Activated CD4-positive, alpha-beta T cell treated with anti-CD3 and anti-CD28 coated beads for 36 hours (primary cell): ENCODE results near the gene ZNF426. TPM values are rescaled to one million over a fixed set of nuclear protein-coding genes. Genes with fewer than 3 reads are reported as not detected.
"Not testable (repeated sequence)": the region's sequence is repeated elsewhere in the genome, so short reads cannot be mapped to it uniquely, and the experiment has no call there.

Experiments
- ATAC-seq: fragments of 200-7000 bp; cut with Tn5 transposase; one replicate; pipeline ENCODE4 v1.10.0; 2021; ENCODE audit warnings: mild to moderate bottlenecking, moderate library complexity
- CTCF ChIA-PET: fragments of 350-600 bp; sonication (Branson Sonifier 250); formaldehyde crosslinking; loops from one replicate; lab custom pipeline; 2021; ENCODE audit warnings: antibody characterized with exemption; lab: Charles Lee
- POLR2A ChIA-PET: fragments of 350-600 bp; sonication (Branson Sonifier 250); formaldehyde crosslinking; loops from one replicate; lab custom pipeline; 2021; ENCODE audit warnings: antibody characterized with exemption, inconsistent platforms; lab: Charles Lee
- DNase-seq: peaks from one replicate; pipeline ENCODE4 v3.0.0-alpha.2; 2020
- H3K27ac Mint-ChIP-seq: one replicate; pipeline ENCODE4 v1.8.0; 2021; ENCODE audit warnings: mixed read lengths
- H3K27me3 Mint-ChIP-seq: one replicate; pipeline ENCODE4 v1.8.0; 2021; ENCODE audit warnings: mixed read lengths
- H3K36me3 Mint-ChIP-seq: one replicate; pipeline ENCODE4 v1.8.0; 2021; ENCODE audit warnings: low read depth, mixed read lengths
- H3K4me1 Mint-ChIP-seq: one replicate; pipeline ENCODE4 v1.8.0; 2021; ENCODE audit warnings: mixed read lengths
- H3K4me3 Mint-ChIP-seq: one replicate; pipeline ENCODE4 v1.8.0; 2021; ENCODE audit warnings: mild to moderate bottlenecking, moderate library complexity, mixed read lengths
- H3K9me3 Mint-ChIP-seq: one replicate; pipeline ENCODE4 v1.8.0; 2021; ENCODE audit warnings: low read depth, mixed read lengths
- intact Hi-C, 2 experiments: fragments of 100-400 bp; cut with DNase I in 1 of 2; cut with micrococcal nuclease in 1 of 2; formaldehyde crosslinking; loops; one replicate each; pipeline versions ENCODE4 v1.14.2 to v1.15.1; 2022 to 2024; cut with DNase I, micrococcal nuclease
- total RNA-seq, 2 experiments: library from RNA; stranded (reverse); gene quantifications; one replicate each; pipeline ENCODE4 v1.2.3, GENCODE V29; 2021

ZNF426 gene
- 10 to 100 TPM; 10.4 to 12.3 TPM for total RNA-seq

- DNase-seq (peak; percentile 95), ATAC-seq (peak; percentile 97)
- peak within 1 kb of the TSS; percentile 98 for H3K27ac Mint-ChIP-seq
- ChIA-PET CTCF (no interaction called here), POLR2A (no interaction called here)
- peak within 1 kb of the TSS; percentile 97 for H3K4me3 Mint-ChIP-seq
- H3K27me3 Mint-ChIP-seq, result no peaks in the 10 kb centered on the region
- intact Hi-C loops, result loop anchor here in 1 of 2 experiments (1.0 to 5.0 kb wide), 6 partner anchors 46 to 396 kb away; partner anchors contain the start of genes ZNF121, ZNF266, ZNF317 and ZNF699
- peaks cover 39% of the 10 kb centered on the region for H3K9me3 Mint-ChIP-seq
- H3K4me1 Mint-ChIP-seq, result peaks cover 14% of the 10 kb centered on the region
- H3K36me3 Mint-ChIP-seq, result peaks cover 55% of the 10 kb centered on the region
These were observed at the start of gene ZNF426 for GRCh38 chr19:9538183-9539058. ZNF426 (minus strand) TSS chr19:9538645; CDS start chr19:9536232, 2,413 bp downstream.

GRCh38 chr19:9586764-9587163 is 48.3 kb upstream of the ZNF426 start:
- Mint-ChIP-seq H3K27me3 (peaks cover 8% of the 10 kb centered on the region), H3K4me3 (peak overlapping the region; percentile 10), H3K4me1 (peaks cover 11% of the 10 kb centered on the region), H3K9me3 (peaks cover 4% of the 10 kb centered on the region), H3K36me3 (peaks cover 18% of the 10 kb centered on the region), H3K27ac (no peak overlapping the region)
- ATAC-seq (peak; percentile 57), DNase-seq (peak; percentile 88)
- intact Hi-C loops, result loop anchor here (1.0 to 10.0 kb wide), 6 partner anchors 35 to 450 kb away; partner anchors contain the start of gene ZNF561 (in 1 of the 2)
- ChIA-PET POLR2A (no interaction called here), CTCF (no interaction called here)

GRCh38 chr19:9584073-9584833 is 45.8 kb upstream of the ZNF426 start, which contains the start of gene ZNF121:
ZNF121 (minus strand) TSS chr19:9584504; CDS start chr19:9568097, 16,407 bp downstream.
- ChIA-PET POLR2A (no interaction called here), CTCF (interaction anchor here (0.8 to 1.6 kb wide), 4 partner anchors 35 to 215 kb away, joined by 3 to 6 read pairs (median 3); partner anchors contain the start of gene ZNF846)
- H3K36me3 Mint-ChIP-seq, result peaks cover 43% of the 10 kb centered on the region
- ATAC-seq, result peak; percentile 82
- H3K4me3 Mint-ChIP-seq, result peak within 1 kb of the TSS; percentile 93
- peak; percentile 91 for DNase-seq
- intact Hi-C loops, result loop anchor here (1.0 to 10.0 kb wide), 11 partner anchors 37 to 752 kb away; partner anchors contain the start of genes MBD3L1 (in 1 of the 2), ZNF266 (in 1 of the 2), ZNF317 (in 1 of the 2) and ZNF426 (in 1 of the 2)
- peaks cover 4% of the 10 kb centered on the region for H3K27me3 Mint-ChIP-seq
- peak within 1 kb of the TSS; percentile 94 for H3K27ac Mint-ChIP-seq
- H3K4me1 Mint-ChIP-seq, result peaks cover 29% of the 10 kb centered on the region
- H3K9me3 Mint-ChIP-seq, result peaks cover 14% of the 10 kb centered on the region

- peak overlapping the region; percentile 89 for H3K27ac Mint-ChIP-seq
- H3K27me3 Mint-ChIP-seq, DNase-seq, ATAC-seq: not testable (repeated sequence)
- POLR2A ChIA-PET, result interaction anchor here (0.6 to 1.0 kb wide), 2 partner anchors 200 to 237 kb away, joined by 3 read pairs; partner anchors contain the start of gene FBXL12
- H3K36me3 Mint-ChIP-seq, result peaks cover 63% of the 10 kb centered on the region
- H3K9me3 Mint-ChIP-seq, result peaks cover 24% of the 10 kb centered on the region
- H3K4me1 Mint-ChIP-seq, result peaks cover 39% of the 10 kb centered on the region
- H3K4me3 Mint-ChIP-seq, result peak overlapping the region; percentile 75
- CTCF ChIA-PET, result interaction anchor here (1.2 kb wide), 1 partner anchor 186 kb away, joined by 3 read pairs; the partner anchor contains the start of gene ZNF846
- intact Hi-C loops, result loop anchor here in 1 of 2 experiments (5.0 to 10.0 kb wide), 2 partner anchors 90 to 267 kb away; no protein-coding TSS in a partner anchor
These were observed 43.8 kb upstream of the ZNF426 start for GRCh38 chr19:9582081-9582725.

- peaks cover 35% of the 10 kb centered on the region for H3K9me3 Mint-ChIP-seq
- ChIA-PET CTCF (no interaction called here), POLR2A (no interaction called here)
- no peak overlapping the region for H3K4me3 Mint-ChIP-seq
- intact Hi-C loops, result loop anchor here in 1 of 2 experiments (5.0 to 10.0 kb wide), 2 partner anchors 92 to 266 kb away; no protein-coding TSS in a partner anchor
- H3K36me3 Mint-ChIP-seq, result peaks cover 78% of the 10 kb centered on the region
- DNase-seq, result no peak
- H3K27me3 Mint-ChIP-seq, result no peaks in the 10 kb centered on the region
- ATAC-seq, result no peak
- peaks cover 44% of the 10 kb centered on the region for H3K4me1 Mint-ChIP-seq
- H3K27ac Mint-ChIP-seq, result peak overlapping the region; percentile 78
These were observed 42.3 kb upstream of the ZNF426 start for GRCh38 chr19:9580728-9581127.

GRCh38 chr19:9570255-9570654 is 31.8 kb upstream of the ZNF426 start:
- peaks cover 4% of the 10 kb centered on the region for H3K4me1 Mint-ChIP-seq
- CTCF ChIA-PET, result no interaction called here
- H3K4me3 Mint-ChIP-seq, result no peak overlapping the region
- peaks cover 60% of the 10 kb centered on the region for H3K9me3 Mint-ChIP-seq
- H3K27ac Mint-ChIP-seq, result no peak overlapping the region
- intact Hi-C loops, result no loop called here
- DNase-seq, result no peak
- POLR2A ChIA-PET, result no interaction called here
- no peak for ATAC-seq
- H3K36me3 Mint-ChIP-seq, result peaks cover 98% of the 10 kb centered on the region
- H3K27me3 Mint-ChIP-seq, result no peaks in the 10 kb centered on the region

GRCh38 chr19:9566729-9567128 is 28.3 kb upstream of the ZNF426 start:
- POLR2A ChIA-PET, result no interaction called here
- H3K4me1 Mint-ChIP-seq, result no peaks in the 10 kb centered on the region
- CTCF ChIA-PET, result no interaction called here

GRCh38 chr19:9565900-9566705 is 27.7 kb upstream of the ZNF426 start:
- no peak for DNase-seq
- ChIA-PET POLR2A (no interaction called here), CTCF (no interaction called here)
- intact Hi-C loops, result loop anchor here in 1 of 2 experiments (5.0 kb wide), 2 partner anchors 39 to 154 kb away; no protein-coding TSS in a partner anchor
- Mint-ChIP-seq H3K36me3 (peaks cover 99% of the 10 kb centered on the region), H3K4me1 (no peaks in the 10 kb centered on the region), H3K4me3 (no peak overlapping the region), H3K9me3 (peaks cover 52% of the 10 kb centered on the region), H3K27me3 (no peaks in the 10 kb centered on the region), H3K27ac (no peak overlapping the region)
- peak; percentile 26 for ATAC-seq

More at GRCh38 chr19:9566729-9567128, 28.3 kb upstream of the ZNF426 start:
- no peak overlapping the region for H3K27ac Mint-ChIP-seq
- H3K4me3 Mint-ChIP-seq, result no peak overlapping the region
- no peaks in the 10 kb centered on the region for H3K27me3 Mint-ChIP-seq
- intact Hi-C loops, result loop anchor here in 1 of 2 experiments (5.0 kb wide), 2 partner anchors 39 to 154 kb away; no protein-coding TSS in a partner anchor
- ATAC-seq (no peak), DNase-seq (peak; percentile 26)
- H3K36me3 Mint-ChIP-seq, result peaks cover 99% of the 10 kb centered on the region
- peaks cover 51% of the 10 kb centered on the region for H3K9me3 Mint-ChIP-seq

GRCh38 chr19:9552536-9553274 is 14.3 kb upstream of the ZNF426 start:
- H3K4me1 Mint-ChIP-seq, result no peaks in the 10 kb centered on the region

More at GRCh38 chr19:9552536-9553274, 14.3 kb upstream of the ZNF426 start:
- Mint-ChIP-seq H3K27ac (no peak overlapping the region), H3K4me3 (no peak overlapping the region), H3K9me3 (peaks cover 24% of the 10 kb centered on the region), H3K27me3 (no peaks in the 10 kb centered on the region), H3K36me3 (peaks cover 23% of the 10 kb centered on the region)
- DNase-seq, result no peak
- intact Hi-C loops, result no loop called here
- POLR2A ChIA-PET, result no interaction called here
- CTCF ChIA-PET, result no interaction called here
- ATAC-seq, result no peak
